Measurements from ENCODE around the gene NEGR1.
"Not testable (repeated sequence)": the region's sequence is repeated elsewhere in the genome, so short reads cannot be mapped to it uniquely, and the experiment has no call there.

The NEGR1 gene

GRCh38 chr1:71899881-71900280 lies 382.5 kb downstream of the NEGR1 start:
- DNase-seq (ENCODE audit: low spot score) = no peak
- H3K4me3 ChIP-seq = no peak overlapping the region
- TF ChIP-seq CTCF (IDR thresholded peaks at IDR 0.05) = no peak
- H3K27ac ChIP-seq = no peak overlapping the region

DNA sequence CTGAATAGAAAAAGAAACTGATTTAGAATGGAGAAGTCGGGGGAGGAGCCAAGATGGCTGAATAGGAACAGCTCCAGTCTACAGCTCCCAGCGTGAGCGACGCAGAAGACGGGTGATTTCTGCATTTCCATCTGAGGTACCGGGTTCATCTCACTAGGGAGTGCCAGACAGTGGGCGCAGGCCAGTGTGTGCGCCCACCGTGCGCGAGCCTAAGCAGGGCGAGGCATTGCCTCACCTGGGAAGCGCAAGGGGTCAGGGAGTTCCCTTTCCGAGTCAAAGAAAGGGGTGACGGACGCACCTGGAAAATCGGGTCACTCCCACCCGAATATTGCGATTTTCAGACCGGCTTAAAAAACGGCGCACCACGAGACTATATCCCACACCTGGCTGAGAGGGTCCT lies 394.2 kb downstream of the NEGR1 start:
- H3K27ac ChIP-seq; DNase-seq (ENCODE audit: low spot score); H3K4me3 ChIP-seq: not testable (repeated sequence)

GRCh38 chr1:71885171-71885570 lies 397.2 kb downstream of the NEGR1 start:
- Histone ChIP-seq H3K27ac (no peak overlapping the region), H3K4me3 (no peak overlapping the region)
- TF ChIP-seq CTCF (IDR thresholded peaks at IDR 0.05) = no peak
- DNase-seq (ENCODE audit: low spot score) = no peak

DNA sequence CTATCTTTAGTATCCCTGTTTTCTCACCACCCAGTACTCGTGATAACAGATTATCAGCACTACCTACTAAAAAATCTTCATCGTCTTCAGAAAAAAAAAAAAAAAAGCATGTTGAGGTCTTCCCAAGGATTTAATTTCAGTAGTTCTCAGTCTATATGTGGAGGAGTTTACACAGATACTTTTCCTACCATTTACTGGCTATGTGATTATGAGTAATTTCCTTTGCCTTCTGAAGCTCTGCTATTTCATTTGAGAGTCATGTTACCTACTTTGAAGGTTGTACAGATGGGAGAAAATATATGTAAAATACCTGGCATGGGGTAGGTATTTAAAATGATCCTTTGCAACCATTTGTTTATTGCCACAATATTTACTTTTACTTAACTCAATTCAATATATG lies 399.7 kb downstream of the NEGR1 start:
- no peak for TF ChIP-seq CTCF (IDR thresholded peaks at IDR 0.05)
- DNase-seq (ENCODE audit: low spot score) = no peak
- H3K4me3 ChIP-seq = no peak overlapping the region
- no peak overlapping the region for H3K27ac ChIP-seq

GRCh38 chr1:71882226-71882625 lies 400.1 kb downstream of the NEGR1 start:
- TF ChIP-seq CTCF (IDR thresholded peaks at IDR 0.05) = no peak

DNA sequence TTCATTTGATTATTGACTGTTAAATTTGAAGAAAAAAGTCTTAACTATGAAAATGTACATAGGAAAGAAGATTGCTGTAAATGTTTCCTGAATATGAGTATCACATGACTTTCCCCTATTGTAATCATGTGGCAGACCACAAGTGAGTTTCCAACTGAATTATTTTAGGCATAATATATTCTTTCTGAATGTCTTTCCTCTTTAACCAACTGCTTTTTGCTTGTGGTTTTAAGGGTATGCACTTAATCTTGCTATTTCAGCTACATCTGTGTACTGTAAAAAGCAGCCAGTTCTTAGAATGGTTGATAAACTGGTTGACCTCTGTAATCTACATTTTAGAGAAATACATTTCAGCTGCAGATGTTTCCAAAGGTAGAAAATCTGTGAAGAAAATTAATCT lies 400.7 kb downstream of the NEGR1 start:
- DNase-seq (ENCODE audit: low spot score) = no peak

More at GRCh38 chr1:71882226-71882625, 400.1 kb downstream of the NEGR1 start:
- no peak overlapping the region for H3K4me3 ChIP-seq
- H3K27ac ChIP-seq = no peak overlapping the region
- DNase-seq (ENCODE audit: low spot score) = no peak

GRCh38 chr1:71869326-71869725 lies 413.0 kb downstream of the NEGR1 start:
- TF ChIP-seq CTCF (IDR thresholded peaks at IDR 0.05) = no peak
- Histone ChIP-seq H3K27ac (no peak overlapping the region), H3K4me3 (no peak overlapping the region)
- no peak for DNase-seq (ENCODE audit: low spot score)

More for the DNA sequence above, 400.7 kb downstream of the NEGR1 start:
- no peak overlapping the region for H3K4me3 ChIP-seq
- no peak for TF ChIP-seq CTCF (IDR thresholded peaks at IDR 0.05)
- H3K27ac ChIP-seq = no peak overlapping the region

DNA sequence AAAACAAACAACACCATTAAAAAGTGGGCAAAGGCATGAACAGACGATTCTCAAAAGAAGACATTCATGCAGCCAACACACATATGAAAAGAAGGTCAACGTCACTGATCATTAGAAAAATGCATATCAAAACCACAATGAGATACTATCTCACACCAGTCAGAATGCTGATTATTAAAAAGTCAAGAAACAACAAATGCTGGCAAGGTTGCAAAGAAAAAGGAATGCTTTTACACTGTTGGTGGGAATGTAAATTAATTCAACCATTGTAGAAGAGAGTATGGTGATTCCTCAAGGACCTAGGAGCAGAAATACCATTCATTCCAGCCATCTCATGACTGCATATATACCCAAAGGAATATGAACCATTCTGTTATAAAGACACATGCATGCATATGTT lies 419.6 kb downstream of the NEGR1 start:
- no peak overlapping the region for H3K27ac ChIP-seq
- no peak for TF ChIP-seq CTCF (IDR thresholded peaks at IDR 0.05)
- H3K4me3 ChIP-seq = no peak overlapping the region
- DNase-seq (ENCODE audit: low spot score) = no peak
